ENCODE data around the gene NAT16. TPM values are rescaled to one million over a fixed set of nuclear protein-coding genes. Genes with fewer than 3 reads are reported as not detected.

NAT16 gene
- polyA plus RNA-seq, 1 of the 3 experiments (the other 2 are of a cell fraction) = 0.64 TPM

DNA sequence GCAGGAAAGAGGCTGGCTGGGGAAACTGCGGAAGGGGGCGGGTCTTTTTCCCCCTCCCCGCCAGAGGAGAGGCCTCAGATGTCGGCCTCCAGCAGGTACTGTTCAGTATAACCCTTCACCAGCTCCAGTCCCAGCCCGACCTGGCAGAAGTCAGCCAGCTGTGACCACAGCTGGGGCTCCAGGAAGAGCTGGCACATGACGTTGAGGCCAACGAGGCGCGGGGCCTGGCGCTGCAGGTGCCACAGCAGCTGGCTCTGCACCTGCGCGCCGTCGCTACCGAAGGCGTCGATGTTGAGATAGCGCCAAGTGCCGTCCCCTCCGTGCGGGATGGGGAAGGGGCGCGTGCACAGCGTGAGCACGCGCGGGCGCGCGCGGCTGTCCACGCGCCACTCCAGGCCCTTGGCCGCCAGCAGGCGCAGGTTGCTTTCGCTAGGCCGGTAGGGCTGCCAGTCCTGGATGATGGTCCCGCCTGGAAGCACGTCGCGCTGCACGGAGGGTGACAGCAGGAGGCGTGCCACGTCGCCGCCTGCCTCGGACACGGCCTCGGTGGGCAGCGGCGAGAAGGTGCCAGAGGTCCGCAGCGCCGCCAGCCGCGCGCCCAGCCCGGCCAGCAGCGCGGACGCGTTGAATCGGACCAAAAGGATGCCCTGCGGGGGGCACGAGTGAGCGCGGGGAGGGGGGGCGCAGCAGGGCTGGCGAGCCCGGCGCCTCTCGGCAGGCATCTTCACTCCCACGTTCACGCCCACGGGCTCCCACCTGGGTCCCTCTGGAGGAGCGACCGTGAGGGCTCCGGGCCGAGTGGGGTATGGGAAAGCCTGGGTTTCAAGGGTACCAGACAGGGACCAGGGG, 7.9 kb downstream of the NAT16 start (continued):
- TF ChIP-seq, protein P1, sequence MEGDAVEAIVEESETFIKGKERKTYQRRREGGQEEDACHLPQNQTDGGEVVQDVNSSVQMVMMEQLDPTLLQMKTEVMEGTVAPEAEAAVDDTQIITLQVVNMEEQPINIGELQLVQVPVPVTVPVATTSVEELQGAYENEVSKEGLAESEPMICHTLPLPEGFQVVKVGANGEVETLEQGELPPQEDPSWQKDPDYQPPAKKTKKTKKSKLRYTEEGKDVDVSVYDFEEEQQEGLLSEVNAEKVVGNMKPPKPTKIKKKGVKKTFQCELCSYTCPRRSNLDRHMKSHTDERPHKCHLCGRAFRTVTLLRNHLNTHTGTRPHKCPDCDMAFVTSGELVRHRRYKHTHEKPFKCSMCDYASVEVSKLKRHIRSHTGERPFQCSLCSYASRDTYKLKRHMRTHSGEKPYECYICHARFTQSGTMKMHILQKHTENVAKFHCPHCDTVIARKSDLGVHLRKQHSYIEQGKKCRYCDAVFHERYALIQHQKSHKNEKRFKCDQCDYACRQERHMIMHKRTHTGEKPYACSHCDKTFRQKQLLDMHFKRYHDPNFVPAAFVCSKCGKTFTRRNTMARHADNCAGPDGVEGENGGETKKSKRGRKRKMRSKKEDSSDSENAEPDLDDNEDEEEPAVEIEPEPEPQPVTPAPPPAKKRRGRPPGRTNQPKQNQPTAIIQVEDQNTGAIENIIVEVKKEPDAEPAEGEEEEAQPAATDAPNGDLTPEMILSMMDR (IDR thresholded peaks at IDR 0.05) = no peak
- TF ChIP-seq MAX (IDR thresholded peaks at IDR 0.05; ENCODE audit: low read depth) (no peak), SIN3A (IDR thresholded peaks at IDR 0.05; ENCODE audit: borderline replicate concordance, low read depth, low read length) (no peak), TCF12 (IDR thresholded peaks at IDR 0.05) (no peak), JUND (IDR thresholded peaks at IDR 0.05) (no peak), MXI1 (IDR thresholded peaks at IDR 0.05; ENCODE audit: low read depth, low read length) (no peak), NRF1 (IDR thresholded peaks at IDR 0.05; ENCODE audit: low read depth, low read length) (no peak)
- TF ChIP-seq, protein P2, sequence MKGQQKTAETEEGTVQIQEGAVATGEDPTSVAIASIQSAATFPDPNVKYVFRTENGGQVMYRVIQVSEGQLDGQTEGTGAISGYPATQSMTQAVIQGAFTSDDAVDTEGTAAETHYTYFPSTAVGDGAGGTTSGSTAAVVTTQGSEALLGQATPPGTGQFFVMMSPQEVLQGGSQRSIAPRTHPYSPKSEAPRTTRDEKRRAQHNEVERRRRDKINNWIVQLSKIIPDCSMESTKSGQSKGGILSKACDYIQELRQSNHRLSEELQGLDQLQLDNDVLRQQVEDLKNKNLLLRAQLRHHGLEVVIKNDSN (IDR thresholded peaks at IDR 0.05; ENCODE audit: borderline replicate concordance, low read depth) = no peak

DNA sequence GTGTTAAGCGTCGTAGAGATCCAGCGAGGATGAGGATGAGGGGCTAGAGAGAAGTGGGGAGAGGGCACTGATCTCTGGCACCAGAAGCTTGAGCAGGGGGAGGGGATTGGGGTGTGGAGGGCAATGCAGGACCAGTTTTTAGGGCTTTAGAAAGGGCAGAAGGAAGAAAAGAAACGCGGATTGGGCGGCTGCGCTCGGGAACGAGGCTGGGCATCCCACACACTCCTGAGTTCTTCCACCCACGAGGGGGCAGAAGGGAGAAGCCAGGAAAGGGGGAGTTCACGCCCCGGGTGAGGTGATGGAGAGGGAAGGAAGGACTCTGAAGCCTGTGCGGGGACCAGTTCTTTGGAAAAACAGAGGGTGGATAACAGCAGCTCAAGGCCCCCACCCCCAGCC, 8.7 kb downstream of the NAT16 start:
- Histone ChIP-seq H3F3A (replicated peaks; ENCODE audit: insufficient read depth) (peaks cover 26% of the 10 kb centered on the region), H3K27me3 (ENCODE audit: insufficient read depth) (no peaks in the 10 kb centered on the region; the same call in 1 of the 2 replicates), H3K4me3 (ENCODE audit: low read depth in 2 of 2, low read length in 1 of 2) (no peak overlapping the region), H3K9ac (no peak overlapping the region), H3K9me2 (no peaks in the 10 kb centered on the region), H3K9me3 (no peaks in the 10 kb centered on the region), H4K20me1 (ENCODE audit: insufficient read depth) (no peaks in the 10 kb centered on the region), H3K79me2 (ENCODE audit: insufficient read depth) (no peaks in the 10 kb centered on the region), H3K27ac (ENCODE audit: low read depth in 2 of 2, low read length in 1 of 2) (no peak overlapping the region), H2AFZ (ENCODE audit: low read depth) (no peak overlapping the region), H3K4me1 (ENCODE audit: control insufficient read depth in 1 of 2, insufficient read depth in 2 of 2, low read depth in 1 of 2, low read length in 1 of 2) (peaks cover 28 to 40% of the 10 kb centered on the region in 2 experiments), H3K4me2 (no peak overlapping the region), H3K36me3 (replicated peaks in 1 of 2; ENCODE audit: control insufficient read depth in 1 of 2, insufficient read depth in 2 of 2, low read length in 1 of 2) (no peaks in the 10 kb centered on the region)
- 77% methylated on average over 13 of the region's 13 CpGs for WGBS (ENCODE audit: low lambda C conversion rate)
- POLR2A ChIA-PET = interaction anchor here (1.0 to 1.2 kb wide), 2 partner anchors 9 to 11 kb away, joined by 3 to 5 read pairs; partner anchors contain the start of gene NAT16
- CTCF ChIA-PET = interaction anchor here (0.9 to 3.0 kb wide), 8 partner anchors 9 to 114 kb away, joined by 3 to 45 read pairs (median 15); partner anchors contain the start of gene NAT16
- peak; percentile 46 for DNase-seq
- no peak for TF ChIP-seq IRF3 (IDR thresholded peaks at IDR 0.05; ENCODE audit: low read depth, low read length)
- TF ChIP-seq, protein P1 (IDR thresholded peaks at IDR 0.05) = peak; percentile 9; the same call in 1 of the 2 replicates

Measured in SK-N-SH (cell line).